Dendritic cell treated with granulocyte-macrophage colony-stimulating factor and Interleukin-4, amounts not matched to agents 40 ng/mL and 50 ng/mL, for 4 days (primary cell): ENCODE results near the gene KIAA1191.
"Not testable (repeated sequence)": the region's sequence is repeated elsewhere in the genome, so short reads cannot be mapped to it uniquely, and the experiment has no call there.

Source experiments
- H3K27ac Mint-ChIP-seq: one replicate; pipeline ENCODE4 v1.8.0; 2022; ENCODE audit warnings: mild to moderate bottlenecking, mixed read lengths
- H3K27me3 Mint-ChIP-seq: one replicate; pipeline ENCODE4 v1.8.0; 2022; ENCODE audit warnings: mild to moderate bottlenecking, mixed read lengths
- H3K36me3 Mint-ChIP-seq: one replicate; pipeline ENCODE4 v1.8.0; 2022; ENCODE audit warnings: low read depth, mixed read lengths
- H3K4me1 Mint-ChIP-seq: one replicate; pipeline ENCODE4 v1.8.0; 2022; ENCODE audit warnings: low read depth, mixed read lengths
- H3K4me3 Mint-ChIP-seq: one replicate; pipeline ENCODE4 v1.8.0; 2022; ENCODE audit warnings: mild to moderate bottlenecking, moderate library complexity, mixed read lengths
- H3K9me3 Mint-ChIP-seq: one replicate; pipeline ENCODE4 v1.8.0; 2022; ENCODE audit warnings: mixed read lengths
- intact Hi-C: fragments of 100-400 bp; cut with micrococcal nuclease; formaldehyde crosslinking; loops from one replicate; pipeline ENCODE4 v1.15.0; 2022

Gene KIAA1191, protein sequence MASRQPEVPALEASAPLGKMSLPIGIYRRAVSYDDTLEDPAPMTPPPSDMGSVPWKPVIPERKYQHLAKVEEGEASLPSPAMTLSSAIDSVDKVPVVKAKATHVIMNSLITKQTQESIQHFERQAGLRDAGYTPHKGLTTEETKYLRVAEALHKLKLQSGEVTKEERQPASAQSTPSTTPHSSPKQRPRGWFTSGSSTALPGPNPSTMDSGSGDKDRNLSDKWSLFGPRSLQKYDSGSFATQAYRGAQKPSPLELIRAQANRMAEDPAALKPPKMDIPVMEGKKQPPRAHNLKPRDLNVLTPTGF

DNA sequence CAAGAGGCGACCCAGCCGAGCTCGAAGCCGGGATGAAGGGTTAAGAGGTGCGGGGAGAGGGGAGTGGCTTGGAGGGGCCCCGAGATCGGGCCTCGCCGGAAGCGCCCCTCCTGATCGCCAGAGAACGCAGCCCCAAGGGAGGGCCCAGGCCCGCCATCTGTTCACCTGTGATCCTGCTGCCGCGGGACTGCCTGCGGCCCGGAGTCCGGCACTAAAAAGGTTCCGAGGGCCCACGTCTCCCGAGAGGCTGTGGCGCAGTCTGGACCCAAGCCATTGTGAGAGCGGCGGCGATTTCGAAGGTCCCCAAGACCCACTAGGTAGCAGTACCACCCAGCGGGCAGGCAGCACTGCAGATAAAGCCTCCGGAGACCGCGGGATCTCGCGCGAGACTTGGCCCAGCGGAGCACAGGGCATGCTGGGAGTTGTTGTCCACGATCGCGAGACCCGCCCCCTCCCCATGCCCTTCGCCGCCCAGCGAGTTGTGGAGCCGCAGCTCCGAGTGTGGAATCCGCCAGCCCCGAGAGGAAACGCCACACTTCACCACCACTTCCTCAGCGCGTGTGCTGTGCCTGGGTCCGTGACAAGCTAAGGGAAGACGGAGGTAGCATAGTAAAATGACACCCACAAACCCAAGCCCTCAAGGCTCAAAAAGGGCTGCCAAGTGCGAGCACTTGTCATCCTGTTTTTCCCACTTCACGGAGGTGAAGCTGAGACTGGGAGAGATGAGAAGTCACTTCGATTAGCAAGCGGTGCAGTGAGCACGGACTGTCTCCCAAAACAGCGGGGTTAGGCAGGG is at the start of gene KIAA1191:
TSS of gene KIAA1191 (minus strand) at position 328 of the 796 bp plus-strand sequence. CDS start 2,256 bp downstream, outside the sequence.
- intact Hi-C loops = loop anchor here (1.0 to 5.0 kb wide), 2 partner anchors 27 to 86 kb away; partner anchors contain the start of genes FAF2, HIGD2A and NOP16
- Mint-ChIP-seq H3K27me3 (peaks cover 26% of the 10 kb centered on the region), H3K4me1 (peaks cover 28% of the 10 kb centered on the region), H3K9me3 (no peaks in the 10 kb centered on the region), H3K36me3 (peaks cover 42% of the 10 kb centered on the region), H3K4me3 (peak within 1 kb of the TSS; percentile 96), H3K27ac (peak within 1 kb of the TSS; percentile 90)

DNA sequence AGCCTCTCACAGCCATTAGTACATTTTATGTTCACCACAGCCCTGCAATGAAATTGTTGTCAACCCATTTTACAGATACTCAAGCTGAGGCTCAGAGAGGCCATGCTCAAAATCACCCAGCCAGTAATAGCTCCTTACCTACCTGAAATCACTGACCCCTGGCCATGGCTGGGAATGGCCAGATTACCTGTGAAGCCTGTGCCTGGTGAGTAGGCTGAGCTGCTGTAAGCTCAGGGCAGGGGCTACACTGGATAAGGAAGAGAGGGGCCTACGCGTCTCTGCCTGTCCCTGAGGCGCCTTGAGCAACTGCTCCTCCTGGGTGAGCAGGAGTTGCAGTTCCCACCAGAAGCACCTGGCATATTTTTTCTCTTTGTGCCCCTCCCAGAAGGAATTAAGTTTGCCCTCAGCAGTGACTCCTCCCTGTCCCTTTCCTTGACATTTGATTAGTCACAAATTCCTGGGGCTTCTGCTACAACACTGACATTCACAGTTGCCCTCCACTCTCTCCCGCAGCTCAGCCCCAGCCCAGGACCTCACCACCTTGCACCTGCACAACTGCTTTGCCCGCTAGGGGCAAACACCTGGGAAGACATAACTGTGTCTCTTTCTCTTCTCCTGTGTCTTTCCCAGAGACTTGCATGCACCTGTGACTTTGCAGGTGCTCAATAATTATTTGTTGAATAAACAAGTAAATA is 49.1 kb upstream of the KIAA1191 start:
- intact Hi-C loops = loop anchor here (10.0 kb wide), 3 partner anchors 74 to 164 kb away; partner anchors contain the start of gene RNF44
- Mint-ChIP-seq H3K9me3 (no peaks in the 10 kb centered on the region), H3K36me3 (peaks cover 73% of the 10 kb centered on the region)

DNA sequence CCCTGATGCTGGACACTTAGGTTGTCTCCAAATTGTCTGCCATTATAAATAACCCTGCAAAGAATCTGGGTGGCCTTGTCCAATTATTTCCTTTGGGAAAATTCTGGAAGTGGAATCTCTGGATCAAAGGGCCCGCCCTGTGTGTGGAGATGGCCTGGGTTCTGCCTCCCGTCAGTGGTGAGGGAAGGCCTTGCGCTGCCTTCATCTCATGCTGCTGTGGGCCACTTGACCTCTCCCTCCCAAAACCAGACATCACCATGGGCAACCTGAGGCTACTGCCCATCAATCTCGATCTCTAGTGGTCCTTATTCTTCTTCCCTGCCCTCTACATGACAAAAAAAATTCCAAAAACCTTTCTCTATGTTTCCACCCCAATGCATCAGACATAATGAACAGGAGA is 48.2 kb upstream of the KIAA1191 start:
- H3K4me1 Mint-ChIP-seq = peaks cover 45% of the 10 kb centered on the region
- H3K27ac Mint-ChIP-seq = no peak overlapping the region
- no peak overlapping the region for H3K4me3 Mint-ChIP-seq
- no peaks in the 10 kb centered on the region for H3K9me3 Mint-ChIP-seq
- H3K27me3 Mint-ChIP-seq = no peaks in the 10 kb centered on the region
- intact Hi-C loops = loop anchor here (10.0 kb wide), 3 partner anchors 75 to 165 kb away; partner anchors contain the start of gene RNF44
- peaks cover 82% of the 10 kb centered on the region for H3K36me3 Mint-ChIP-seq

More for the DNA sequence above, 49.1 kb upstream of the KIAA1191 start:
- H3K27ac Mint-ChIP-seq = no peak overlapping the region
- no peak overlapping the region for H3K4me3 Mint-ChIP-seq
- peaks cover 51% of the 10 kb centered on the region for H3K4me1 Mint-ChIP-seq
- no peaks in the 10 kb centered on the region for H3K27me3 Mint-ChIP-seq

DNA sequence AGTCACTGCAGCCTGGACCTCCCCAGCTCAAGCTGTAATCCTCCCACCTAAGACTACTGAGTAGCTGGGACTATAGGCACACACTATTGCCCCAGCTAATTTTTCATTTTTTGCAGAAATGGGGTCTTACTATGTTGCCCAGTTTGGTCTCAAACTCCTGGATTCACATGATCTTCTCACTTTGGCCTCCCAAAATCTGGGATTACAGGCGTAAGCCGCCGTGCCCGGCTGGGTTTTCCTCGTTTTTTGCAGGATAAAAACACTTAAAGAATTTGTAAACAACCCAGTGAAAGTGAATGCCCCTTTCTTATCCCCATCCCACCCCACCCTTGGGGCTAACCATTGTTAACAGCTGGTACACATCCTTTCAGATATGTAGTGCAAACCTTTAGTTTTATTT is 47.0 kb upstream of the KIAA1191 start:
- Mint-ChIP-seq H3K9me3 (no peaks in the 10 kb centered on the region), H3K27me3 (no peaks in the 10 kb centered on the region), H3K27ac (no peak overlapping the region), H3K4me3 (no peak overlapping the region), H3K36me3 (peaks cover 94% of the 10 kb centered on the region), H3K4me1 (peaks cover 34% of the 10 kb centered on the region)
- intact Hi-C loops = no loop called here

DNA sequence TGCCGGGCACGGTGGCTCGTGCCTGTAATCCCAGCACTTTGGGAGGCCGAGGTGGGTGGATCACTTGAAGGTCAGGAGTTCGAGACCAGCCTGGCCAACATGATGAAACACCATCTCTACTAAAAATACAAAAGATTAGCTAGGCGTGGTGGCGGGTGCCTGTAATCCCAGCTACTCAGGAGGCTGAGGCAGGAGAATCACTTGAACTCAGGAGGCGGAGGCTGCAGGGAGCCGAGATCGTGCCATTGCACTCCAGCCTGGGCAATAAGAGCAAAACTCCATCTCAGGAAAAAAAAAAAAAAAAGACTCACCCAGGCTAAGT is 46.6 kb upstream of the KIAA1191 start:
- Mint-ChIP-seq H3K4me1 (peaks cover 30% of the 10 kb centered on the region), H3K36me3 (peaks cover 97% of the 10 kb centered on the region)
- intact Hi-C loops, H3K27me3 Mint-ChIP-seq, H3K4me3 Mint-ChIP-seq, H3K27ac Mint-ChIP-seq, H3K9me3 Mint-ChIP-seq: not testable (repeated sequence)

DNA sequence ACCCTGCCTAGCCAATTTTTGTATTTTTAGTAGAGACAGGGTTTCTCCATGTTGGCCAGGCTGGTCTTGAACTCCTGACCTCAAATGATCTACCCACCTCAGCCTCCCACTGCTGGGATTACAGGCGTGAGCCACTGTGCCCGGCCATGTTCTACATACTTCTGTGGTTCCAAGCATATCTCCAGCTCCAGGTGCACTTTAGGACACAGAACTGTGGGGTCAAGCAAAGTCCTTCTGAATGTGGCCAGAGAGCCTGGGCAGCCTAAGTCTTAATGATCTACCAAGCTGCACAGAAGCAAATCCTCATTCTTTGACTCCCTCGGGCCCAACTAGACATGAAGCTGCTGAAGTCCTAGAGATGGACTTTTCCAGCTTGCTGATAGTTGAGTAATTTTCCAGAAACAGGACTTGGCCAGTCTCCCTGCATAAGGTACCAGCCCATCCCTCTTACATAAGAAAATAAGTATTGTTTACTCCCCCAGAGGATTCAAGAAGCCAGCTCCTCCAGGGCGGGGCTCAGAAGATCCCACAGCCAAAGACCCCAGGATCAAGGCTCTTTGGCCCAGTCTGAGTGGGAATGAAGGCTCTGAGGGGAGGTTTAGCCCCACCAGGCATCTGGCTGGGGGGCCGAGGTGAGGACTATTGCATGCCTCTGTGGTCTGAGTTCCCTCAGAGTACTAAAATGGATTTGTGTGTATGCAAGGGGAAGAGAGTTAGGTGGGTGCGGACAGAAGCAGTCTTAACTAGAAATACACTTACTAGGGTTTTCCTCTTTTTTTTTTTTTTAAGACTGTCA is 46.1 kb upstream of the KIAA1191 start:
- intact Hi-C loops = no loop called here
- peaks cover 92% of the 10 kb centered on the region for H3K36me3 Mint-ChIP-seq
- no peak overlapping the region for H3K4me3 Mint-ChIP-seq
- H3K27ac Mint-ChIP-seq = no peak overlapping the region
- H3K4me1 Mint-ChIP-seq = peaks cover 25% of the 10 kb centered on the region
- H3K9me3 Mint-ChIP-seq = no peaks in the 10 kb centered on the region
- no peaks in the 10 kb centered on the region for H3K27me3 Mint-ChIP-seq

DNA sequence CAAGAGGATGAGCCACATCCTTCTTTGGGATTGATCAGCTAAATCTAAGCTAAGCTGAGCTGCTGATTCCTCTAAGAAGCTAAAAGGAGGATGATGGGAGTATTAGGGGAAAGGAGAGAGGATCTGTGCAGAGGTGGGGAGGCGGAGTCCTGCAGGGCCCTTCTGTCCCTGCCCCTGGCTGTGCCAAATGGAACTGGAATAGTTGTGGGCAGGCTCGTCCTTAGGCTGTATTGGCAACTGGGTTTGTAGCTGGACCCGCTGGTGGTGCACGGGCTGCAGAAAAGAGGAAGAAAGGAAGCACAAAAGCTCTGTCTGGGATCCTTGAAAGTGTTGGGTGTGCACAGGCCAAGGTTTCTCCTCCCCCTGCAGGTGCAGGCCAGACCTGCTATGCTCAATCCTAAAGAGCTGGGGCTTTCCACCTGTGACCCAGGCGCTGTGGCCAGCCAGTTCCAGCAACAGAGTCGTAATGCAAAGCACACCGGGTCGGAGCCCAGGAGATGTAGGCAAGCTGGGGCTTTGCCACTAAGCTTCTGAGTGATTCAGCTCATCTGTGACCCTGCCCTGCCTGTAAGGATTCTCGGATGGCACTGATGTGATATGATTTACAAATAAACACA is 45.0 kb upstream of the KIAA1191 start:
- H3K9me3 Mint-ChIP-seq = no peaks in the 10 kb centered on the region
- H3K4me3 Mint-ChIP-seq = no peak overlapping the region
- intact Hi-C loops = no loop called here
- H3K27ac Mint-ChIP-seq = no peak overlapping the region
- no peaks in the 10 kb centered on the region for H3K27me3 Mint-ChIP-seq
- peaks cover 20% of the 10 kb centered on the region for H3K4me1 Mint-ChIP-seq
- H3K36me3 Mint-ChIP-seq = peaks cover 87% of the 10 kb centered on the region

DNA sequence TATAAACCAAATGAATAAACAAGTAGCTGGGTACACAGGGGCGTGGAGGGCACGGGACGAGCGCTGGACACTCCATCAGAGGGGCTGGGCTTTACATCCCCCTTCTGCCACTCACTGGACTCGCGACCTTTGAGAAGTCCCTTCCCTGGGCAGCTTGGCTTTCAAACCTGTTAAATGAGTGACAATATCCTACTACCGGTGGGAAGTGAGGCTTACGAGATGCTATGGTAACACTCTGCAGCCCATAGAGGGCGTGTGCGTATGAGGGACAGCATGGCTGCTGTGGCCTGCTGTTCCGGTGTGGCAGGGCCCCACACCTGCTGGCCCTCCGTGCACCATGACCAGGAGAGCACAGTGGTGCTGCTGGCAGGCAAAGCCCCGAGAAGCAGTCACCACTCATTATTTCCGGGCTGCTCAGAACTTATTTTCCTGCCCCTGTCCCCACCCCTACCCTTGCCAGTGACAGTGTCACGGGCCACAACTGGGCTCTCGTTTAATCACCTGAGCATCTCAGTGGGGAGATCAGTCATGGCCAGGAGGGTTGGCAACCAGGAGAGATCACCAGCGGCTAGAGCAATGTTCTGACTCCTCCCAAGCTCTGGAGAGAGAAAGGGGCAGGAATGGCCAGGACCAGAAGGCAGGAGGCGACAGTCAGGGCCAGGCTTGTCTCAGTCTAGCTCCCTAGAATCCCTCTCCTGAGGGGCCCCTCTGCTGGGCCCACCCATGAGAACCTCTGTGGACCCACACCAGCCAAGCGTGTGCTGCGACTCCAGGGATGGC is 44.3 kb upstream of the KIAA1191 start:
- Mint-ChIP-seq H3K9me3 (no peaks in the 10 kb centered on the region), H3K36me3 (peaks cover 87% of the 10 kb centered on the region), H3K4me1 (peaks cover 18% of the 10 kb centered on the region), H3K27ac (no peak overlapping the region), H3K27me3 (no peaks in the 10 kb centered on the region), H3K4me3 (no peak overlapping the region)
- intact Hi-C loops = no loop called here

DNA sequence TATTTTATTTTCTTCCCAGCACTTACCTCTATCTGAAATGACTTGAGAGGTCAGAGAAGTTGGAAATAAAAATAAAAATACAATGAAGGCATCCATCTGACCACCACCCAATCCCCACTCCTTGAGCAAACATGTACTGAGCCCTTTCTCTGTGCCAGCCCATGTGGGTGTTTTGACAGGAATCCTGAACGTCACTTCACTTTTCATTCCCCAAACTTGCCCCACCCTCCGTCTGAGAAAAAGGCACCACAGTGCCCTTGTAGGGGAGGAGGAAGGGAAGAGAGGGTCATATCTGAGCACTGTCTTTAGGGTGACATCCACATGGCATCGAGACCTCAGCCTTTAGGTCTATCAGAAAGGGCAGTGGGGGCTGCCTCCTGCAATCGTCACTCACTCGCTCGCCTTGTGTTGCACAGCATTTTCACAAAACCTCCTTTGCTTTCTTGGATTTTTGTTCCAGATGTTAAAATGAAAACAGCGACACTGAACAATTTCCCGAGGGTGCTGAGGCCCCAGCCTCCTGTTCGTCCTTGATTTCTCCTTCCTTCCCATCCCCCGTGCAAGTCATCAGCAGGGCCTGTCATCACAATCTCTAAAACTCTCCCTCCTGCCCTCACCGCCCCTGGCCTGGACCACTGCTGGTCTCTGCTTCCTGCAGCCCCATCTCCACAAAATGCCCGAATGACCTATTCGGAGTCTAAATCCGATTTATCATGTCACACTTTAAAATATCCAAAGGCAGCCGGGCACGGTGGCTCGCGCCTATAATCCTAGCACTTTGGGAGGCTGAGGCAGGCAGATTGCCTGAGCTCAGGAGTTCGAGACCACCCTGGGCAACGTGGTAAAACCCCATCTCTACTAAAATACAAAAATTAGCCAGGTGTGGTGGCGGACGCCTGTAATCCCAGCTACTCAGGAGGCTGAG is 40.0 kb upstream of the KIAA1191 start:
- no peaks in the 10 kb centered on the region for H3K9me3 Mint-ChIP-seq
- H3K4me1 Mint-ChIP-seq = peaks cover 25% of the 10 kb centered on the region
- no peaks in the 10 kb centered on the region for H3K27me3 Mint-ChIP-seq
- H3K36me3 Mint-ChIP-seq = peaks cover 80% of the 10 kb centered on the region
- intact Hi-C loops = no loop called here
- no peak overlapping the region for H3K4me3 Mint-ChIP-seq
- no peak overlapping the region for H3K27ac Mint-ChIP-seq

DNA sequence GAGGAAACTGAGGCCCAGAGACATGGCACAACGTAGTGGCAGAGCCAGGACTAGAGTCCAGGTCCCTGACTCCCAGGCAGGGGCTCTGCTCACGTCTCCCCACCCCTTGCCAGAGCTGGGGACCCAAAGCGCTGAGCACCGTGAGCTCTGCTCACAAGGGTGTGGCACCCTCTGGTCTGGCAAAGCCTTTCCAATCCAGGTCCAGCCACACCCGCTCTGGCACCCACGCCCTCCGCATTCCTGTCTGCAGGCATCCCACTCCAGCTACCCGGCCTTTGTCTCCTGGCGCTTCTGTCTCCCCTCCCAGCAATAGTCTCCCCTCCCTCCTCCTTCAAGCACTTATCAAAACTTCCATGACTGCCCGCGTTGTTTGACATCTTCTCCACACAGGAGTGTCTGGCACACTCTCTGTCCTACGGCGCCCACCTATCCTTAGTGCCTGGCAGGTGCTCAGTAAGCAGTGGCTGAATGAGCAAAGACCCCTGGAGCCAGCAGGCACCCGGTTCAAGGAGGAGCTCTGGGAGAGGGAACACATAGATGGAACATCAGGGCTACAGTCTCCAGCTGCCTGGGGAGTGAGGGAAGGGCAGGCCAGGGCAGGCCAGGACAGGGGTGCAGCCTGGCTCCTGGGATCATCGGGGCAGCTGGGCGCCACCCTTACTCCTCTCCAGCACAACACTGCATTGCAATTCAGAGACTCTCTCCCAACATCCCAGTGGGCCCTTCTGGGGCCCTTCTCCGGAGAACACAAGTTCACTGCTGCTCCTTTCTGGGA is 39.0 kb upstream of the KIAA1191 start:
- H3K27ac Mint-ChIP-seq = no peak overlapping the region
- no peaks in the 10 kb centered on the region for H3K27me3 Mint-ChIP-seq
- H3K4me1 Mint-ChIP-seq = peaks cover 26% of the 10 kb centered on the region
- intact Hi-C loops = no loop called here
- H3K9me3 Mint-ChIP-seq = no peaks in the 10 kb centered on the region
- peaks cover 80% of the 10 kb centered on the region for H3K36me3 Mint-ChIP-seq
- H3K4me3 Mint-ChIP-seq = no peak overlapping the region

DNA sequence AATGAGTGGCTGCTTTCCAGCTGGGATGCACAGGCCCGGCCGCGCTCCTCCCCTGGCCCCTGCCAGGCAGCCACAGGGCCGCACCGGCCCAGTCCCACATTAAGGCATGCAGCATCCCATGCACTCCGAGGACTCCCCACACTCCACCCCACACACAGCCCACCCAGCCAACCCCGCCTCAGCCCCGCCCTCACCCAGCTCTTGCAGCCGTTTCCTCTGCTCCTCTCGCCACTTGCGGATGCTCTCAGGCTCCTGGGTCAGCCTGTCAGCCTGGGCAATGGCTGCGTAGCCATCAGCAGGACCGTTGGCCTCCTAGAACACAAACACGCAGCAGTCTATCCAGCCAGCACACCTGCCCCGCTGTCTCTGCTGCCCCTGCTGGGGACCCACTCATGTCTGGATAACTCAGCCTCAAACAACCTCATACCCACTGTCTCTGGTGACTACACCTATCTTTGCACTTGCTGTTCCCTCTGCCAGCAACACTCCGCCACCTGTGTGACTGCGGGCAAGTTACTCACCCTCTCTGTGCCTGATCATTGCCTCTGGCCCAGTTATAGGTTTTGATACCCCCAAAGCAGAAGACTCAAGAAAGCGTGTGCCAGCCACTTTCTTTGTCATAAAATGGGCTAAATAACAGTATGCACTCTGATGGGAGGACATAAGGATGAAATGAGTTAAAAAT is 36.3 kb upstream of the KIAA1191 start:
- Mint-ChIP-seq H3K36me3 (peaks cover 82% of the 10 kb centered on the region), H3K27ac (no peak overlapping the region)

More for the DNA sequence above, 36.3 kb upstream of the KIAA1191 start:
- H3K4me3 Mint-ChIP-seq = no peak overlapping the region
- no peaks in the 10 kb centered on the region for H3K27me3 Mint-ChIP-seq
- no peaks in the 10 kb centered on the region for H3K9me3 Mint-ChIP-seq
- peaks cover 35% of the 10 kb centered on the region for H3K4me1 Mint-ChIP-seq
- intact Hi-C loops = no loop called here
